Measurements from ENCODE around the gene CCN5.
"Not testable (repeated sequence)": the region's sequence is repeated elsewhere in the genome, so short reads cannot be mapped to it uniquely, and the experiment has no call there.

Gene CCN5

GRCh38 chr20:44695674-44696300 lies 19.4 kb upstream of the CCN5 start:
- DNase-seq, result no peak

DNA sequence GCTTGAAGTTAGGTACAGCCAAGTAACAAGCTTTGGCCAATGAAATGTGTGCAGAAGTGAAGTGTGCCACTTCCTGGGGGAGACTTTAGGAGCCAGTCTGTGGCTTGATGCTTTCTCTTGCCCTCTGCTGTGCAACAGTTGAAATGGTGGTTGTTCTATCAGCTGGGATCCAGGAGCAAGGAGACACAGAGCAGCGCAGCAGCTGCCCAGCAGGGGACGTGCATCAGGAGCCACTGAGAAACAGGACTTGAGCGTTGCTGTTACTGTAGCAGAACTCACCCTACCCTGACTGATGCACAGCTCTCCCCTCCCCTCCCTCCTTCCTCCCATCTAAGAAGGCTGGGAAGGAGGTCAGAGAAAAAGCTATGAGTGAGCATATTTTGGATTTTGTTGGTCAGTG lies 18.9 kb upstream of the CCN5 start:
- DNase-seq, result no peak

GRCh38 chr20:44697041-44697440 lies 18.1 kb upstream of the CCN5 start:
- DNase-seq, result not testable (repeated sequence)

- DNase-seq, result no peak
Measured at GRCh38 chr20:44698351-44698750, 16.8 kb upstream of the CCN5 start.

- no peak for DNase-seq
Measured at GRCh38 chr20:44700306-44700705, 14.9 kb upstream of the CCN5 start.

DNA sequence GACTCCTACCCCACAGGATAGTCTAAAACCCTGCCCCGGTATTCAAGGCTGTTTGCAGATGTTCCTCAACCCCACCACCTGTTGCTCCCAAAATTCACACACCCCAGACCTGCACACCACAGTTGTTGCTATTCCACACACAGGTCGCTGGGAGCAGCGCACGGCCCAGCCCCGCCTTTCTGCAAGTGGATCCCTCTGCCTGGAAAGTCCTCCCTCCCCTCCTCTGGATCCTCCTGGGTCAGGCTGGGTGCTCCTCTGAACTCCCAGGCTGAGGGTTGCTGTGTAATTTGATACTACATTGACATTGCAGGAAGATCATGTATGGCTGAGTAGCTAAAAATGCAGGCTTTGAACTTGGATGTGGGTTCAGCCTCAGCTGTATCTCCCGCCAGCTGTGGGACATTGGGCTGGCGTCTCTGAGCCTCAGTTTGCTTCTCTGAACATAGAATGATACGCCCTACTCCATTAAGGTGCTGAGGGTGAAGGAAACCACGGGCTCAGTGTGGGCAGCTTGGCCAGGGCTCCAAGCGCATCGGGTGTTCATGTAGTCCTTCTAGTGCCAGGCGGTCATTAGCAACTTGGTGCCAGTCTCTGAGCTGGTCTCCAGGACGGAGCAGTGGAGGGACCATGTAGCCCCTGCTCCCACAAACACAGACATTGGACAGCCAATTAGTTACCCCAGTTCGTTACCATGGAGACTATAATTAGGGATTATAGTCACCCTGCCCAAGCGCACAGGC lies 13.9 kb upstream of the CCN5 start:
- DNase-seq, result no peak

- DNase-seq, result no peak
Measured at GRCh38 chr20:44701858-44702256, 13.3 kb upstream of the CCN5 start.

- DNase-seq, result no peak
Measured at GRCh38 chr20:44702776-44703175, 12.4 kb upstream of the CCN5 start.

- no peak for DNase-seq
Measured at GRCh38 chr20:44703183-44703925, 11.8 kb upstream of the CCN5 start.

DNA sequence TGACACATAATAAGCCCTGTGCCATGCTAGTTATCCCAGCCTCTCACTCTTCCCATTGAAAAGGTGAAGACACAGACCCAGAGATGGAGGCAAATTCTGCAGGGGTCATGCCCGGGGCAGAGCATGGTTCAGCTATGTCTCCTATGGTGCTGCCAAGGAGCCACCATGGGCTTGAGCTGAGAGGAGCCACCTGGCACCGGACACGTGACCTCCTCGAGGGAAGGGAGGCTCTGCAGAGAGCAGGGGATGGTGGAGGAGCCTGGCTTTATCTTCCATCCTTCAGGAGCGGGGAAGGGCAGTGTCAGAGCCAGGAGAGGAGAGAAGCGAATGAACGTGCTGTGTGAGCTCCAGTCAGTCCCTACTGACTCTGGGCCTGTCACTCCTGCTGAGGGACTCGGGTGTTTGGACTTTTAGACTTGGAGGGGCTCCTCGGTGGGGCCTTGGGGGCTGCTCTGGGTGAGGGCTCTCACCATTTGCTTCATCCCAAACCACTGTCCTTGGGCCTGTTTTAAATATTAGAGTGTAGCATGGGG lies 11.1 kb upstream of the CCN5 start:
- no peak for DNase-seq

DNA sequence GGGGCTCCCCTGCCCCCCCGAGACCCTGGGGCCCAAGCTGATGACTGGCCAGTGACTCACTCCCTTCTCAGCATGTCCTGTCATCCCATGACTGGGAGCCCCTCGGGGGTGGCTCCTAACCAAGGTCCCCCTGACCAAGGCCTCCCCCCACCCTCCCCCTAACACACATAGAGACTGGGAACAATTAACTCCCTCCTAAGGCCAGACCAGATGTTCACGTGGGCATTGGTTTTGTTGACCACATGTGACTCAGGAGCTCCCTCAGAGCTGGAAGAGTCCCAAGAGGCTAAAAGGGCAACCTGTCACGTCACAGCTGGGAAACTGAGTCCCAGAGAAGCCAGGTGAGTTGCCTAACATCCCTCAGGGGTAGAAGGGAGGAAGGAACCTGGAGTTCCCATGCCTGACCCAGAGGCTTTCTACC lies 10.6 kb upstream of the CCN5 start:
- no peak for DNase-seq

DNA sequence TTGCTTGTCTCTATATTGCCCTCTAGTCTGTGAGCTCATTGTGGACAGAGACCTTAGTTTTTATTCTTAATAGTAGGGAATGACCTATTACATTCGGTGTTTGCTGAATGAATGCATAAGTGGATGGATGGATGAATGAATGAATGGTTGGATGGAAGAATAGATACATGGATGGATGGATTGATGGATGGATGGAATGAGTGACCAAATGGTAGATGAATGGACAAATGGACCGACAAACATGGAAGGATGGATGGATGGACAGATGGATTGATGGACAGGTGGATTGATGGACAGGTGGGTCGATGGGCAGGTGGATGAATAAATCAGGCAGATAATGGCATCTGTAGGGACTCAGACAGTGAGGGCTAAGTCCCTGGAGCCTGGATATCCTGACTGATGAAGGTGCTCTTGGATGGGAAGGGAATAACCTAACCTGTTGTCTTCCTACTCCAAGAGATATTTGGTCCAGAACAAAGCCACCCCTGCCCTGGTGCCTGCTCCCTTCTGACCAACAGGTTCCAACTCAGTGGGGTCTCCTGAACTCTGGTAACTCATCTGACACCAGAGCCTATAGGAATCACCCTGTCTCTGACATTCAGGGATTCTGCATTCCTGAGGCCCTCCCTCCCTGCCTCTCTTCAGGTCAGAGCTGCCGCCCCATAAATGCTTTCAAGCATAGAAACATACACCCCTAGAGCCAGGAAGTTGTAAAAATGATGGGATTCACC lies 9.6 kb upstream of the CCN5 start:
- DNase-seq, result no peak

DNA sequence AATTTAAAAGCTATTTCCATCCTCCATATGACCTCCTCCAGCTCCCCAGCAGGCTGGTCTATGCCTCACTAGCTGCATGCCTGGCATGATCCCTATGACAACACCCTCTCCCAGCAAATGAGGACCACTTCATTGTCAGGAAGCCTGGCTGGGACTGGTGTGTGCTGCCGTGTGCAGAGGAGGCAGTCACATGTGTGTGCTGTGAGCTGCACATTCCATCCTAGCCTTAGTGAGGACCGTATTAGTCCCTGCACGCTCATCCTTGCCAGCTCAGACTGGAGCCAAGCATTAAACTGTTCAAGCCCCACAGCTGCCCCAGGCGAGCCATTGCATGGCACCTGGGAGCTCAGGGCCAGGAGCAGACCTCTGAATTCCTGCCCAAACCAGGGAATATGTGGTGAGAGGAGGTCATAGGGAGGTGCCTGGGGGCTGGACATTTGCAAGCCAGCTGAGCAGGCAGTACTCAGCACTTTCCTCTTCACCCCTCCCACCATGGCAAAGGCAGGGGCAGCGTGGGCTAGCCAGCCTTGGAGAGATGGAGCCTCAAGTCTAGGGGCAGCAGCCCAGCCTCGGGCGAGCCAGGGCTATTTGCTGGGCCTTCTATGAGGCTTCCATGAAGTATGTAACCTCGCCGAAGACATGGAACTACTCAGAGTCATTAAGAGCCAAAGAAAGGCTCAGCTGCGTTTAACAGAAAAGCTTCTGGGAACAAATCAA lies 8.7 kb upstream of the CCN5 start:
- DNase-seq, result no peak

DNA sequence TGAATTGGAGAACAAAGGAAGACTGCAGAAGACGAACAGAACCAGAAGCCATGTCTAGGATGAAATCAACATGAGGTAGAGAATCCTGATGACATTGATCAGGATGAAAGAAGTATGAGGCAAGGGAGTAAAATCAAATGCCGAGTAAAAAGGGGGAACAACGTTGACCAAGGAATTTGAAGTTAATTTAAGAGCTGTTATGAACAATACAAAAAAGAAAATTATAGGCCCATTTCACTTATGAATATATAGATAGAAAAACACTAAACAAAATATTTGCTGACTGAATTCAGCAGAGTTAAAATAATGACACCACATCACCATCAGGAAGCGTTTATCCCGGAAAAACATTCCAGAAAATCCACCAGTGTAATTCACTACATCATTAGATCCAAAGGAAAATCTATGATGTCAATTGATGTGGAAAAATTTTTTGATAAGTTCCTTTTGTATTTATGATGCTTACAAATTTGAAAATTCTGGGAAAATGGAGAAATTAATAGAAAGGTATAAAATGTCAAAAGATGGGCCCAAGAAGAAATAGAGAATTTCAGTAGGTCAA lies 8.1 kb upstream of the CCN5 start:
- no peak for DNase-seq

DNA sequence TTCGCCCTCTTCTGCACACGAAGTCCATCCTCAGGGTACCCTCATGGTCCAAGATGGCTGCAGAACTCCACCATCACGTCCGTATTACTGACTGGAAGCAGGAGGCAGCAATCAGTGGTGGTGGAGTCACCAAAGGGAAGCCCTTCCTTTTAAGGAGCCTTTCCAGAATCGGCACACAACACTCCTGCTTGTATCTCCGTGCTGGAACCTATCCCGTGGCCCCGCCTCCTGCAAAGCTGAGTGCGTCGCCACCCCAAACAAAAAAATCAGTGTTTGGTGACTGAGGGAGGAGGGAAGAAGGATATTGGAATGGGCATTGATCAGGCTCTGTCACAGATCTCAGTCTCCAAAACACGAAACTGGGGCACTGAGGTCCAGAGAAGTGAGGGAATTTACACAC lies 5.8 kb upstream of the CCN5 start:
- no peak for DNase-seq

DNA sequence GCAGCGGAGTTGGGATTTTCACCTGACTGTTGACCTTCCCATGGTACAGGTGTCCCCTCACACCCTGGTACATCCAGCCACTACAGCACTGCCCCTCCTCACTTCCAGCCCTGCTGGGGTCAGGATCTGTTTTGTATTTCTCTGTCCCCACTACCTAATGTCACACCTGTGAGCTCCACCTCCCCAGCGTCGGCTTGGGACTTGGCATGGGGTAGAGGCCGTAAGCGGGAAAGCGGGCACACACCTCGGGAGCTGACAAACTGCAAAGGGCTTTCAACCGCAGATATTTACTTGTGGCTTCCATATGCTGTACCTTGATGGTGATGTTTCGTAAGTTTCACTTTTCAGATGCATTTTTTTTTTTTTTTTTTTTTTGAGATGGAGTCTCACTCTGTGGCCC lies 5.4 kb upstream of the CCN5 start:
- DNase-seq, result no peak

- DNase-seq, result no peak
Measured at GRCh38 chr20:44711237-44711636, 3.9 kb upstream of the CCN5 start.

- no peak for DNase-seq
Measured at GRCh38 chr20:44714102-44714700, 968 bp upstream of the CCN5 start.

GRCh38 chr20:44715499-44716308 lies 535 bp downstream of the CCN5 start:
- DNase-seq, result no peak

- no peak for DNase-seq
Measured at GRCh38 chr20:44716309-44717106, 1.3 kb downstream of the CCN5 start.
